Natural killer cell treated with Interleukin-12 subunit alpha and Interleukin-12 subunit beta and Interleukin-15 and Interleukin-18, amount 100 ng/mL, for 72 hours (primary cell): Measurements from ENCODE around the gene MADD. TPM values are rescaled to one million over a fixed set of nuclear protein-coding genes. Genes with fewer than 3 reads are reported as not detected.
"Not testable (repeated sequence)": the region's sequence is repeated elsewhere in the genome, so short reads cannot be mapped to it uniquely, and the experiment has no call there.

Experiments used
- ATAC-seq, 2 donors: fragments of 150-1000 bp; cut with Tn5 transposase in 1 of 2; sonication (Bioruptor Pico), chemical (Tn5 transposase) in 1 of 2; 2 replicates each; pipeline ENCODE4 v1.10.0; 2021
- DNase-seq: peaks from one replicate; pipeline ENCODE4 v3.0.0; 2022; ENCODE audit warnings: low spot score
- H3K27ac Mint-ChIP-seq, 2 donors: 1 replicate in 1 of 2; 2 replicates in 1 of 2; pipeline ENCODE4 v1.8.0; 2022; ENCODE audit warnings: mixed read lengths in 2 of 2, mild to moderate bottlenecking in 1 of 2, moderate library complexity in 1 of 2
- H3K27me3 Mint-ChIP-seq, 2 donors: 1 replicate in 1 of 2; 2 replicates in 1 of 2; pipeline ENCODE4 v1.8.0; 2022; ENCODE audit warnings: mixed read lengths in 2 of 2
- H3K36me3 Mint-ChIP-seq: one replicate; pipeline ENCODE4 v1.8.0; 2022; ENCODE audit warnings: mixed read lengths
- H3K4me1 Mint-ChIP-seq, 2 donors: 1 replicate in 1 of 2; 2 replicates in 1 of 2; pipeline ENCODE4 v1.8.0; 2022; ENCODE audit warnings: low read depth in 2 of 2, mixed read lengths in 2 of 2, mild to moderate bottlenecking in 1 of 2
- H3K4me3 Mint-ChIP-seq: one replicate; pipeline ENCODE4 v1.8.0; 2022; ENCODE audit warnings: mixed read lengths
- H3K9me3 Mint-ChIP-seq: 2 replicates; pipeline ENCODE4 v1.8.0; 2022; ENCODE audit warnings: mixed read lengths
- total RNA-seq, 2 donors: library from RNA; stranded (reverse); gene quantifications; one replicate each; pipeline ENCODE4 v1.2.3, GENCODE V29; 2022

Gene MADD
- total RNA-seq, 2 donors from 2014 or later, result 94.1 to 120 TPM

- no peak for DNase-seq
- peak overlapping the region in 1 of 2 donors; percentile 61 for H3K27ac Mint-ChIP-seq
- peaks cover 14% of the 10 kb centered on the region for H3K36me3 Mint-ChIP-seq
These were observed 58.0 kb downstream of the MADD start for GRCh38 chr11:47327949-47328348.

GRCh38 chr11:47328449-47329390, 58.8 kb downstream of the MADD start:
- Mint-ChIP-seq H3K27me3 (no peaks in the 10 kb centered on the region), H3K9me3 (no peaks in the 10 kb centered on the region), H3K4me1 (no peaks in the 10 kb centered on the region), H3K27ac (no peak overlapping the region), H3K4me3 (no peak overlapping the region), H3K36me3 (peaks cover 14% of the 10 kb centered on the region)
- no peak for ATAC-seq
- no peak for DNase-seq

More at GRCh38 chr11:47327949-47328348, 58.0 kb downstream of the MADD start:
- Mint-ChIP-seq H3K27me3 (no peaks in the 10 kb centered on the region), H3K4me1 (no peaks in the 10 kb centered on the region), H3K9me3 (no peaks in the 10 kb centered on the region), H3K4me3 (no peak overlapping the region)
- ATAC-seq, result no peak

- Mint-ChIP-seq H3K4me3 (no peak overlapping the region), H3K9me3 (no peaks in the 10 kb centered on the region), H3K4me1 (no peaks in the 10 kb centered on the region), H3K27ac (no peak overlapping the region), H3K27me3 (no peaks in the 10 kb centered on the region), H3K36me3 (peaks cover 14% of the 10 kb centered on the region)
- DNase-seq, result no peak
- ATAC-seq, result no peak
These were observed 59.6 kb downstream of the MADD start for GRCh38 chr11:47329431-47329986.

GRCh38 chr11:47329987-47330931, 60.3 kb downstream of the MADD start:
- H3K27me3 Mint-ChIP-seq, result no peaks in the 10 kb centered on the region
- no peaks in the 10 kb centered on the region for H3K4me1 Mint-ChIP-seq
- H3K36me3 Mint-ChIP-seq, result peaks cover 8% of the 10 kb centered on the region
- no peaks in the 10 kb centered on the region for H3K9me3 Mint-ChIP-seq
- DNase-seq (no peak), ATAC-seq (no peak)
- no peak overlapping the region for H3K4me3 Mint-ChIP-seq
- no peak overlapping the region for H3K27ac Mint-ChIP-seq

GRCh38 chr11:47331454-47332302, 61.7 kb downstream of the MADD start:
- Mint-ChIP-seq H3K36me3 (peaks cover 2% of the 10 kb centered on the region), H3K4me3 (no peak overlapping the region), H3K9me3 (no peaks in the 10 kb centered on the region), H3K27me3 (no peaks in the 10 kb centered on the region), H3K4me1 (no peaks in the 10 kb centered on the region), H3K27ac (no peak overlapping the region)
- DNase-seq, result no peak
- no peak for ATAC-seq

GRCh38 chr11:47332303-47332711, 62.4 kb downstream of the MADD start:
- Mint-ChIP-seq H3K27ac (no peak overlapping the region), H3K9me3 (no peaks in the 10 kb centered on the region), H3K27me3 (no peaks in the 10 kb centered on the region), H3K4me3 (no peak overlapping the region), H3K4me1 (no peaks in the 10 kb centered on the region), H3K36me3 (no peaks in the 10 kb centered on the region)
- ATAC-seq (no peak), DNase-seq (no peak)

GRCh38 chr11:47332791-47333525, 63.0 kb downstream of the MADD start:
- no peaks in the 10 kb centered on the region for H3K27me3 Mint-ChIP-seq
- ATAC-seq, result no peak
- H3K4me1 Mint-ChIP-seq, result no peaks in the 10 kb centered on the region
- DNase-seq, result no peak
- no peak overlapping the region for H3K4me3 Mint-ChIP-seq
- H3K36me3 Mint-ChIP-seq, result no peaks in the 10 kb centered on the region
- H3K27ac Mint-ChIP-seq, result no peak overlapping the region
- H3K9me3 Mint-ChIP-seq, result no peaks in the 10 kb centered on the region

GRCh38 chr11:47333526-47333845, 63.6 kb downstream of the MADD start:
- no peak overlapping the region for H3K4me3 Mint-ChIP-seq
- H3K27me3 Mint-ChIP-seq, result no peaks in the 10 kb centered on the region
- no peaks in the 10 kb centered on the region for H3K36me3 Mint-ChIP-seq
- no peak overlapping the region for H3K27ac Mint-ChIP-seq
- no peak for DNase-seq
- no peak for ATAC-seq
- H3K9me3 Mint-ChIP-seq, result no peaks in the 10 kb centered on the region
- no peaks in the 10 kb centered on the region for H3K4me1 Mint-ChIP-seq

- ATAC-seq (no peak), DNase-seq (no peak)
- Mint-ChIP-seq H3K27me3 (no peaks in the 10 kb centered on the region), H3K4me1 (no peaks in the 10 kb centered on the region), H3K9me3 (no peaks in the 10 kb centered on the region), H3K4me3 (no peak overlapping the region), H3K36me3 (no peaks in the 10 kb centered on the region), H3K27ac (no peak overlapping the region)
These were observed 64.0 kb downstream of the MADD start for GRCh38 chr11:47333886-47334443.

GRCh38 chr11:47334699-47335411, 64.9 kb downstream of the MADD start:
- not testable (repeated sequence) for H3K9me3 Mint-ChIP-seq, H3K27ac Mint-ChIP-seq, H3K4me3 Mint-ChIP-seq, H3K36me3 Mint-ChIP-seq, H3K4me1 Mint-ChIP-seq, ATAC-seq, H3K27me3 Mint-ChIP-seq, DNase-seq

GRCh38 chr11:47335733-47336132, 65.8 kb downstream of the MADD start:
- Mint-ChIP-seq H3K27ac (no peak overlapping the region), H3K36me3 (no peaks in the 10 kb centered on the region), H3K27me3 (no peaks in the 10 kb centered on the region), H3K4me3 (no peak overlapping the region), H3K9me3 (no peaks in the 10 kb centered on the region), H3K4me1 (no peaks in the 10 kb centered on the region)
- ATAC-seq (no peak), DNase-seq (no peak)

- Mint-ChIP-seq H3K4me3 (no peak overlapping the region), H3K27ac (no peak overlapping the region), H3K9me3 (no peaks in the 10 kb centered on the region), H3K36me3 (no peaks in the 10 kb centered on the region), H3K4me1 (no peaks in the 10 kb centered on the region), H3K27me3 (no peaks in the 10 kb centered on the region)
- no peak for DNase-seq
- ATAC-seq, result no peak
These were observed 66.7 kb downstream of the MADD start for GRCh38 chr11:47336595-47336994.
